K562 (cell line): Measurements from ENCODE around the gene TMEM204. TPM values are rescaled to one million over a fixed set of nuclear protein-coding genes. Genes with fewer than 3 reads are reported as not detected.

ENCODE experiments used
- ERF ChIP-seq: fragments of 450-650 bp; formaldehyde crosslinking; IDR thresholded peaks from 2 replicates; pipeline ENCODE4 v1.4.0; 2020; ENCODE audit warnings: mild to moderate bottlenecking, mixed read lengths
- FOXP4 ChIP-seq: sonication (generic); formaldehyde crosslinking; IDR thresholded peaks from 2 replicates; pipeline ENCODE4 v1.8.0; 2022; ENCODE audit warnings: mild to moderate bottlenecking, missing genetic modification reagents, borderline replicate concordance
- HINFP ChIP-seq: fragments of 450-650 bp; conservative IDR thresholded peaks from 2 replicates; pipeline ENCODE4 v1.6.1; 2016; ENCODE audit warnings: missing genetic modification characterization, low read depth, mild to moderate bottlenecking, control low read depth, missing compliant biosample characterization
- HNRNPK ChIP-seq: fragments of 200-400 bp; formaldehyde crosslinking; IDR thresholded peaks from one replicate; pipeline ENCODE4 v1.6.1; 2018; ENCODE audit warnings: mild to moderate bottlenecking, low read depth, low read length; ENCODE audit not compliant: poor library complexity, severe bottlenecking
- JUN ChIP-seq, 2 experiments: sonication (generic) in 1 of 2; formaldehyde crosslinking in 1 of 2; IDR thresholded peaks; 2 replicates each; pipeline versions ENCODE4 v1.6.1 to v1.8.0; 2012 to 2022; ENCODE audit warnings: borderline replicate concordance in 2 of 2, mild to moderate bottlenecking in 2 of 2, improper control_type of control experiment in 1 of 2, low read depth in 1 of 2, low read length in 1 of 2, missing genetic modification reagents in 1 of 2
- NFE2L1 ChIP-seq: fragments of 450-650 bp; IDR thresholded peaks from 2 replicates; pipeline ENCODE4 v1.6.1; 2016; ENCODE audit warnings: missing genetic modification characterization, low read depth, mild to moderate bottlenecking, missing compliant biosample characterization, moderate library complexity, borderline replicate concordance
- NFXL1 ChIP-seq: fragments of 450-650 bp; formaldehyde crosslinking; IDR thresholded peaks from 2 replicates; pipeline ENCODE4 v1.4.0; 2021; ENCODE audit warnings: mild to moderate bottlenecking
- NR2C1 ChIP-seq, 2 experiments: fragments of 450-650 bp; IDR thresholded peaks; 2 replicates each; pipeline ENCODE4 v1.6.1; 2017; ENCODE audit warnings: mild to moderate bottlenecking in 2 of 2, antibody characterized with exemption in 1 of 2, inconsistent platforms in 1 of 2, missing compliant biosample characterization in 1 of 2, missing genetic modification characterization in 1 of 2
- POLR2A ChIP-seq: fragments of 450-650 bp; conservative IDR thresholded peaks from 2 replicates; pipeline ENCODE4 v1.6.1; 2016
- U2AF1 ChIP-seq: fragments of 200-400 bp; formaldehyde crosslinking; optimal IDR thresholded peaks from 2 replicates; pipeline ENCODE3; 2017; ENCODE audit warnings: mild to moderate bottlenecking, low read depth, low read length, moderate library complexity
- polyA plus RNA-seq, 8 experiments: library from polyadenylated mRNA; depleted of rRNA in 4 of 8; stranded (reverse) in 5 of 8; unstranded in 3 of 8; fragments of >200 nt; fragmentation: Nextera tagmentation in 2 of 8; fragmentation: Illumina TruSeq in 1 of 8; extraction: Ambion mirVana in 2 of 8; extraction: Trizol in 1 of 8; gene quantifications; 2 replicates each; pipeline versions ENCODE4 v1.2.1 to v1.2.3, GENCODE V29; 2011 to 2014; ENCODE audit warnings: inconsistent platforms in 1 of 8, missing spikeins in 1 of 8
- total RNA-seq, 7 experiments: library from RNA; depleted of rRNA in 6 of 7; stranded (reverse); fragments of >200 nt in 6 of 7; fragmentation: Illumina TruSeq in 2 of 7; extraction: Trizol in 2 of 7; gene quantifications; 2 replicates each; pipeline versions ENCODE4 v1.2.1 to v1.2.3, GENCODE V29; 2011 to 2021; ENCODE audit warnings: low replicate concordance in 1 of 7

TMEM204 gene
- total and polyA plus RNA-seq, 9 of the 15 experiments (the other 6 are each of a cell fraction or from before 2014, with no cell fraction given), result 0.04 to 0.18 TPM; not detected in 7

GRCh38 chr16:1502092-1503004, 31.1 kb upstream of the TMEM204 start (continued):
- TF ChIP-seq NFE2L1 (tag) (no peak), NFXL1 (CRISPR knock-in tag) (no peak), JUN (IDR thresholded peaks at IDR 0.05; ENCODE audit: borderline replicate concordance, low read depth, low read length) (no peak), JUN (CRISPR knock-in tag; IDR thresholded peaks at IDR 0.05; ENCODE audit: borderline replicate concordance) (no peak), U2AF1 (no peak), HNRNPK (no peak), ERF (CRISPR knock-in tag) (no peak), POLR2A (no peak), FOXP4 (CRISPR knock-in tag) (no peak), HINFP (tag) (no peak), NR2C1 (IDR thresholded peaks at IDR 0.05) (no peak), NR2C1 (tag; IDR thresholded peaks at IDR 0.05) (no peak)
